DND-41 (cell line): ENCODE results near the gene ABHD16A.

ENCODE experiments used
- ATAC-seq: fragments of 200-7000 bp; cut with Tn5 transposase; 3 replicates; pipeline ENCODE4 v1.9.1; 2021; ENCODE audit warnings: low read depth; ENCODE audit not compliant: insufficient read depth
- DNase-seq: peaks from one replicate; pipeline ENCODE4 v3.0.0-alpha.2; 2020
- H2AFZ ChIP-seq: 2 replicates; pipeline ENCODE4 v1.6.0; 2012; ENCODE audit warnings: low read depth, low read length
- H3K27ac ChIP-seq: 2 replicates; pipeline ENCODE4 v1.5.1; 2012; ENCODE audit warnings: low read length, inconsistent platforms
- H3K27me3 ChIP-seq: fragments of 200-600 bp; sonication (generic); 2 replicates; pipeline ENCODE4 v1.6.0; 2012; ENCODE audit warnings: low read length, mild to moderate bottlenecking, inconsistent platforms; ENCODE audit not compliant: insufficient read depth, poor library complexity
- H3K36me3 ChIP-seq: 2 replicates; pipeline ENCODE4 v1.5.1; 2012; ENCODE audit warnings: low read length, inconsistent platforms; ENCODE audit not compliant: insufficient read depth
- H3K4me1 ChIP-seq: 2 replicates; pipeline ENCODE4 v1.5.1; 2012; ENCODE audit warnings: mild to moderate bottlenecking, low read length; ENCODE audit not compliant: insufficient read depth
- H3K4me2 ChIP-seq: 2 replicates; pipeline ENCODE4 v1.6.0; 2012; ENCODE audit warnings: mild to moderate bottlenecking, moderate library complexity, low read length, inconsistent platforms; ENCODE audit not compliant: insufficient read depth
- H3K4me3 ChIP-seq, 2 experiments: fragments of 200-600 bp in 1 of 2; shearing (Covaris generic) in 1 of 2; 2 replicates each; pipeline ENCODE4 v1.5.1; 2012 to 2016; ENCODE audit warnings: inconsistent platforms in 2 of 2, low read length in 2 of 2, mild to moderate bottlenecking in 2 of 2, low read depth in 1 of 2, moderate library complexity in 1 of 2
- H3K79me2 ChIP-seq: 2 replicates; pipeline ENCODE4 v1.6.0; 2012; ENCODE audit warnings: low read length, inconsistent platforms; ENCODE audit not compliant: insufficient read depth
- H3K9ac ChIP-seq: 2 replicates; pipeline ENCODE4 v1.6.0; 2012; ENCODE audit warnings: low read depth, mild to moderate bottlenecking, inconsistent platforms, low read length, moderate library complexity
- H3K9me3 ChIP-seq: 2 replicates; pipeline ENCODE4 v1.5.1; 2012; ENCODE audit warnings: low read length, moderate library complexity, mild to moderate bottlenecking, inconsistent platforms; ENCODE audit not compliant: insufficient read depth, severe bottlenecking
- H4K20me1 ChIP-seq: 2 replicates; pipeline ENCODE4 v1.6.0; 2012; ENCODE audit warnings: low read length; ENCODE audit not compliant: insufficient read depth
- EZH2 ChIP-seq: IDR thresholded peaks from 3 replicates; pipeline ENCODE4 v1.6.1; 2012; ENCODE audit warnings: borderline replicate concordance, low read depth, mild to moderate bottlenecking, moderate library complexity, low read length, inconsistent platforms; ENCODE audit not compliant: severe bottlenecking
- TF ChIP-seq, protein P1 (sequence below): IDR thresholded peaks from 2 replicates; pipeline ENCODE4 v1.5.1; 2012; ENCODE audit warnings: borderline replicate concordance, low read length, moderate library complexity, mild to moderate bottlenecking; ENCODE audit not compliant: poor library complexity, severe bottlenecking; ENCODE audit errors: extremely low read depth

Gene ABHD16A

DNA sequence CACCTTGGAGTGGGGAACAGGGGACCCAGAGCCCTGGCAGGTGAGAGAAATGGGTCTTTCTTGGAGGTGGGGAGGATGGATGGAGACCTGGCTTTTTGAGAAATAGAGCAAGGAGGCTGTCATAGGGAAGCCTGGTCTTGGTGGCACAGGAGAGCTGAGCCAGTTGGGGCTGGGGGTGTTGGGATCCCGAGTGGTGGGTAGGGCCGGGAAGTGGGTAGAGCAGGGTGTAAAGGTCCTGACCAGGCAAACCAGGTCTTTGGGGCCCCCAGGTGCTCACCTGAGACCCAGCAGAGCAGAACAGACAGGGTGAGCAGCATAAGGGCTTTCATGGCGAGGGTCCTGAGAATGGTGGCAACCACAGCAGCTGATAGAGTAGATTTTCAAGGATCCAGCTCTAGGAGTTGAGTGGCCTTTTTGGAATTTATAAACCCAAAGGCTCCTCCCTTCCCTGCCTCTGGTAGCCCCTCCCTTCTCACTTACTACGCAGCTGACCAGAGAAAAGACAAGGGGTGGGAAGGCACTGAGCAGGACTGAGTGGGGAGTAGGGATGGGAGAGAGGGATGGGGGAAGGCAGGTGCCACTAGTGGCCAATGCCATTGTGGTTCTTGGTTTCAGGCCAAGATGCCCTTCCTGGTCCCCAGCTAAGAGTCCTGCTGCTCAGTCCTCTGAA, 18.4 kb upstream of the ABHD16A start, which contains the start of gene LY6G6C:
Gene LY6G6C, minus strand, starts transcription at position 396 of the 670 bp plus-strand sequence. Its CDS starts 67 bp downstream, at position 329.
- Histone ChIP-seq H2AFZ (no peak within 1 kb of the TSS), H3K36me3 (no peaks in the 10 kb centered on the region), H3K27ac (no peak within 1 kb of the TSS), H3K9me3 (no peaks in the 10 kb centered on the region), H3K27me3 (no peaks in the 10 kb centered on the region), H4K20me1 (no peaks in the 10 kb centered on the region), H3K4me2 (no peak within 1 kb of the TSS), H3K79me2 (no peaks in the 10 kb centered on the region), H3K9ac (no peak within 1 kb of the TSS), H3K4me1 (peaks cover 4% of the 10 kb centered on the region), H3K4me3 (no peak within 1 kb of the TSS)
- no peak for TF ChIP-seq EZH2
- ATAC-seq (no peak), DNase-seq (no peak)

DNA sequence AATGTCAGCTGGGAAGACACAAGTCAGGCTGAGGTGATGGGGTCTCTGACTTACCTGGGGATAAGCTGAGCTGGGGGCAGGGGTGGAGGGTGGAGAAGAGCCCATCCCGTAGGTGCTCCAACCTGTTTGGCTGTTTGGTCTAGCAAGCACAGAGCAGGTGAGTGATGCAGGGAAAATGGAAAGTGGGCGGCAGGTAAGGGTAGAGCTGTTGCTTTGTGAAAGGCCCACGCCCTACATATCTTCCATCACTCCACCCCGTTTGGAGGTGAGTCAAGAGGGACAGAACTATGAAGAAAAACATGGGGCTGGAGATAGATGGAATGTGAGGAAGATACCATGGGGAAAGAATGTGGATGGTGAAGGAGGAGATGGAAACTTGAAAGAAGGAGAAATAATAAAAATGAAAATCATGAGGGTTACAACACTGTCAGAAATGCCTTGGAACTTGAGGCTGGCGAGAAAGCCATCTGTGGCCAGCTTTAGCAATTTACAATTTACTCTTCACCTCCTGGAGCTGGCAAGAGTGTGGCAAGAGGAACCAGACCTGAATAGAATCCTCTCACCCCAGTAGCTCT, 17.2 kb upstream of the ABHD16A start:
- no peaks in the 10 kb centered on the region for H3K36me3 ChIP-seq
- H3K79me2 ChIP-seq: no peaks in the 10 kb centered on the region
- no peaks in the 10 kb centered on the region for H4K20me1 ChIP-seq
- H3K9me3 ChIP-seq: no peaks in the 10 kb centered on the region
- ATAC-seq (no peak), DNase-seq (no peak)
- no peak overlapping the region for H2AFZ ChIP-seq
- no peak for TF ChIP-seq EZH2
- TF ChIP-seq, protein P1, sequence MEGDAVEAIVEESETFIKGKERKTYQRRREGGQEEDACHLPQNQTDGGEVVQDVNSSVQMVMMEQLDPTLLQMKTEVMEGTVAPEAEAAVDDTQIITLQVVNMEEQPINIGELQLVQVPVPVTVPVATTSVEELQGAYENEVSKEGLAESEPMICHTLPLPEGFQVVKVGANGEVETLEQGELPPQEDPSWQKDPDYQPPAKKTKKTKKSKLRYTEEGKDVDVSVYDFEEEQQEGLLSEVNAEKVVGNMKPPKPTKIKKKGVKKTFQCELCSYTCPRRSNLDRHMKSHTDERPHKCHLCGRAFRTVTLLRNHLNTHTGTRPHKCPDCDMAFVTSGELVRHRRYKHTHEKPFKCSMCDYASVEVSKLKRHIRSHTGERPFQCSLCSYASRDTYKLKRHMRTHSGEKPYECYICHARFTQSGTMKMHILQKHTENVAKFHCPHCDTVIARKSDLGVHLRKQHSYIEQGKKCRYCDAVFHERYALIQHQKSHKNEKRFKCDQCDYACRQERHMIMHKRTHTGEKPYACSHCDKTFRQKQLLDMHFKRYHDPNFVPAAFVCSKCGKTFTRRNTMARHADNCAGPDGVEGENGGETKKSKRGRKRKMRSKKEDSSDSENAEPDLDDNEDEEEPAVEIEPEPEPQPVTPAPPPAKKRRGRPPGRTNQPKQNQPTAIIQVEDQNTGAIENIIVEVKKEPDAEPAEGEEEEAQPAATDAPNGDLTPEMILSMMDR: no peak
- H3K4me1 ChIP-seq: peaks cover 4% of the 10 kb centered on the region
- no peak overlapping the region for H3K4me2 ChIP-seq
- H3K27me3 ChIP-seq: no peaks in the 10 kb centered on the region
- H3K27ac ChIP-seq: no peak overlapping the region
- H3K9ac ChIP-seq: no peak overlapping the region
- no peak overlapping the region for H3K4me3 ChIP-seq

DNA sequence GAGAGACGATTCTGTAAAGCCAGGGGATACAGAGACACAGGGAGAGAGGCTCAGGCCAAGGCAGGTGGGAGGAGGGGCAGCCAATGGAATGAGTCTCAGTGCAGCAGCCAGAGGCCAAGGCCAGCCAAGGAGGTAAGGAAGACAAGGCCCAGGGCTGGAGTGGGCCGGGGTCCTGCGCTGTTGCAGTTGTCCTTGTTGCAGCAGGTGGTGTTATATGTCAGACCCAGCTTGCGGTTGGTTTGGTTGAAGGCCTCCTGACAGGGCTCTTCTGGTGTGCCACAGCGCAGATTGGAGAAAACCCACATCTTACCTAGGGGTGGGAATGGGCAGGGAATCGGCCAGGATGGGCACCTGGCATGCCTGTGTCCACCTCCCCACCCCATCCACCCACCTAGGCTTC, 15.9 kb upstream of the ABHD16A start:
- Histone ChIP-seq H3K36me3 (no peaks in the 10 kb centered on the region), H3K4me2 (no peak overlapping the region), H3K27ac (no peak overlapping the region), H4K20me1 (no peaks in the 10 kb centered on the region), H3K4me3 (no peak overlapping the region), H3K79me2 (no peaks in the 10 kb centered on the region), H3K9ac (no peak overlapping the region), H2AFZ (no peak overlapping the region), H3K9me3 (no peaks in the 10 kb centered on the region), H3K4me1 (peaks cover 4% of the 10 kb centered on the region), H3K27me3 (no peaks in the 10 kb centered on the region)
- DNase-seq (no peak), ATAC-seq (no peak)
- TF ChIP-seq EZH2: no peak
- TF ChIP-seq, protein P1: no peak

DNA sequence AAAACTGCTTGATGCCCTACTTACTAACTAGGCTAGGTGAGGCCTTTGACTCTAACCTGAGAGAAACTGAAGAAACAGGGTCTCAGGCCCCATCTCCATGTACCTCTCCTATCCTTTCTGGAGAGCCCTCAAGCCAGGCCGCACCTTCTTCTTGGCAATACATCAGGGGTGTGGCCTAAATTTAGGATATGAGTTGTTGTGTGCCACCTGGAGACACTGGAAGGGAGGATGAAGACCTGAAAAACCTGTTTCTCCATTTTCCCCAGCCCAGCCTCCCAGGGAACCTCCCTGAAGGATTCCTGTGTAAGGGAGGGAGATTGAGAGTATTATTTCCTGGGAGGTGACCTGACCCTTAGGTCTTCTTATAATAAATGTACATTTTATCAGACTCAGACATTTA, 15.1 kb upstream of the ABHD16A start:
- no peaks in the 10 kb centered on the region for H3K9me3 ChIP-seq
- no peak overlapping the region for H3K4me2 ChIP-seq
- no peaks in the 10 kb centered on the region for H3K36me3 ChIP-seq
- no peak overlapping the region for H2AFZ ChIP-seq
- no peak overlapping the region for H3K4me3 ChIP-seq
- TF ChIP-seq, protein P1: no peak
- TF ChIP-seq EZH2: no peak
- H3K27me3 ChIP-seq: no peaks in the 10 kb centered on the region
- no peaks in the 10 kb centered on the region for H4K20me1 ChIP-seq
- no peak overlapping the region for H3K9ac ChIP-seq
- H3K27ac ChIP-seq: no peak overlapping the region
- no peaks in the 10 kb centered on the region for H3K79me2 ChIP-seq
- ATAC-seq (no peak), DNase-seq (no peak)
- H3K4me1 ChIP-seq: no peaks in the 10 kb centered on the region
